HL-60/S4 treated with retinoic acid at 250 ng/mL for 4 days and 3 days (cell line): Measurements from ENCODE around the gene SEMA4C.
"Not testable (repeated sequence)": the region's sequence is repeated elsewhere in the genome, so short reads cannot be mapped to it uniquely, and the experiment has no call there.

Experiments
- in situ Hi-C: fragments of 300-500 bp; cut with MboI; formaldehyde crosslinking; loops from 2 replicates; pipeline ENCODE4 v1.7.0; 2022; ENCODE audit warnings: low sequenced_read_pairs

The SEMA4C gene

DNA sequence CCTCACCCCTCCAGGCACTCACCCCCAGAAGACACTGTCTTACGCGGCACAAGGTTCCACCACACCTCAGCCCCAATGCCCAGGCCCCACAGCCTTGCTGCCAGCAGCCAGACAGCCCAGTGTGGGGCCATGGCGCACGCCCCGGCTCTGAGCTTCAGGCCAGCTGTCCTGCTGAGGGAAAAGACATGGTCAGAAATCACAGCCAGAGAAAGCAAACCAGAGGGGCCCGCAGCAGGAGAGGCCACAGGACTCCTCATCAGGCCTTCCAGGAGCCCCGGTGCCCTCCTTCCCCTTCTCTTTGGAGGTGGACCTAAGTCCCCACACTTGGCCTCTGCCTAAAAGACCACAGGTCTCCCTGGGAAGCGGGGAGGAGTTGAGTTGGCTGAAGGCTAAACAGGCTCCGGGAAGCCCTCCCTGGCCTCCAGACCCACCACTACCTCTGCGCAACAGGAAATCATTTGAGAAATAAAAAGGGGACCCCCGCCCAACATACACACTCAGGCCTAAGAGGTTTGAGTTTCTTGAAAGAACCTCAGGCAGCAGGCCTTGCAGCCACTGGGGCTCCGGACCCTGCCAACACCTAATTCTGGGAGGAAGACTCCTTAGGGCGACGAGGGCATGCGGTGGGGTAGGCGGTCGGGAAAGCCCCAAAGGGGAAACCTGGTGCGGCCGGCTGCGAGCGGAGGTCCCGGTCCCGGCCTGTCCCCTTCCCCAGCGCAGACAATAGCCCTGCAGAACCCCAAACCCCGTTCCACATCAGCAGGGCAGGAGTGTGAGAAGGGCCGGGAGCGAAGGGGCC is 1.9 kb downstream of the SEMA4C start:
- in situ Hi-C loops = no loop called here

- in situ Hi-C loops = no loop called here
These were observed 2.7 kb downstream of the SEMA4C start for GRCh38 chr2:96866986-96867755.

GRCh38 chr2:96866586-96866985 is 3.3 kb downstream of the SEMA4C start:
- in situ Hi-C loops = no loop called here

GRCh38 chr2:96866149-96866548 is 3.7 kb downstream of the SEMA4C start:
- in situ Hi-C loops = no loop called here

DNA sequence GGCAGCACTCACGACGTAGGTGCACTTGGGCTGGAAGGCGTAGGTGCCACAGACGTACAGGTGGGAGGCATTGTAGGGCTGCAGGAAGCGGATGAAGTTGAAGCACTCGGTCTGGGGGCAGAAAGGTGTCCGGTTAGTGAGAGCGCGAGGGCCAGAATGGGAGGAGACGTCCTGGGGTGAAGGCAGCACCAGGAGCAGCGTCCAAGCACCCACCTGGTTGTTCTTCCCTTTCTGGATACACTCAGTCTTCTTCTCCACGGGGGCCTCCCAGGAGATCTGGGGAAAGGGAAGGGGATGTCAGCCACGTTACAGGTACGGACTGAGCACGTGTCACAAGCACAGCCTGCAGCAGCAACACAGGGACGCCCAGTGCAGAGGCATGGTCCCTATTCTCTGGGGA is 4.2 kb downstream of the SEMA4C start:
- in situ Hi-C loops = no loop called here

- in situ Hi-C loops = no loop called here
These were observed 5.4 kb downstream of the SEMA4C start for GRCh38 chr2:96864343-96865091.

DNA sequence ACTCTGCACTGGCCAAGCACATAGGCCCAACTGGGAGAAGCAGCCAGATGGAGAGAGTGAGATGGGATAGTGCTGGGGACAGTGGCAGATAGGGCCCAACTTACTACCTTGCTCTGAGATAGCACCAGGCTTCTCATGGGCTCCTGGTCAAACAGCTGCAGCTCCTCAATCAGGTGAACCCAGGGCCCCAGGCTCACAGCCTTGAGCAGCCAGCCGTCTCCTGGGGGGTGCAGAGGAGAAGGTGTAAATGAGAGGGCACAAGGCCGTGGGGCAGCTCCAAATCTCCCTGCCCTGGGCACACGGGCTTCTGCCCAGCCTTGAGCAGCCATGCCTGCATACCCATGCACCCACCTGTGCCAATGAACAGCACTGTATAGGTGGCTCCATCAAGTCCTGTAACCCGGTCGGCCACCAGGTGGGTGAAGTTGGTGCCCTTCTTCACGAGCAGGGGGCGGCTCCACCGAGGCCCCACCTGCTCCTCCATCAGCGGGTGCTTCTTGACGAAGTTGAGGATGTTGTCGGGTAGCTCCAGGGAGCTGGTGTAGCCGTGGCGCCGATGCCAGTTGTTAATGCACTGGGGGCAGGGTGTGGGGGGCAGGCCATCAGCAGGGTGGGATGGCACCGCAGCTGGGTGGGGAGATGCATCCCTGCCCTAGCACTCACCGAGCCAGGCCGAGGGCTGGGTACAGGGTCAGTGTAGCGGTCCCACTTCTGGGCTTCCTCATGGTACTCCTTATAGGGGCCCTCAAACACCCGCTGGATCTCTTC is 6.1 kb downstream of the SEMA4C start:
- in situ Hi-C loops = no loop called here

GRCh38 chr2:96863056-96863455 is 6.8 kb downstream of the SEMA4C start:
- in situ Hi-C loops = not testable (repeated sequence)

DNA sequence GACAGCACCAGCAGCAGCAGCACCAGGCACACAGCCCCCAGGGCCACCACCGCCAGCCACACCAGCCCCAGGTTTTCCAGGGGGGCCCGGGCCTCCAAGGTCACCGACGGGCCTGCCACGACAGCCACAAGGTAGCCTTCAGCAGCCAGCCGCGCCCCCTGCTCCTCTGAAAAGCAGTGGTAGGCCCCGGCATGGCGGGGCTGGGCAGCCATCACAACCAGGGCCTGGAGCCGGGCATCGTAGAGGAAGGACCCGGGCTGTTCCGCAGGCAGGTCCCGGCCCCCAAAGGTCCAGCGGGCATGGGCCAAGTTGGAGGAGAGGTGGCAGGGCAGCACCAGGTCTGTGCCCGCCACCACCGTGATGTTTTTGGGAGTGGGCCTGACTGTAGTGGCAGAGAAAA is 8.8 kb downstream of the SEMA4C start:
- in situ Hi-C loops = no loop called here

DNA sequence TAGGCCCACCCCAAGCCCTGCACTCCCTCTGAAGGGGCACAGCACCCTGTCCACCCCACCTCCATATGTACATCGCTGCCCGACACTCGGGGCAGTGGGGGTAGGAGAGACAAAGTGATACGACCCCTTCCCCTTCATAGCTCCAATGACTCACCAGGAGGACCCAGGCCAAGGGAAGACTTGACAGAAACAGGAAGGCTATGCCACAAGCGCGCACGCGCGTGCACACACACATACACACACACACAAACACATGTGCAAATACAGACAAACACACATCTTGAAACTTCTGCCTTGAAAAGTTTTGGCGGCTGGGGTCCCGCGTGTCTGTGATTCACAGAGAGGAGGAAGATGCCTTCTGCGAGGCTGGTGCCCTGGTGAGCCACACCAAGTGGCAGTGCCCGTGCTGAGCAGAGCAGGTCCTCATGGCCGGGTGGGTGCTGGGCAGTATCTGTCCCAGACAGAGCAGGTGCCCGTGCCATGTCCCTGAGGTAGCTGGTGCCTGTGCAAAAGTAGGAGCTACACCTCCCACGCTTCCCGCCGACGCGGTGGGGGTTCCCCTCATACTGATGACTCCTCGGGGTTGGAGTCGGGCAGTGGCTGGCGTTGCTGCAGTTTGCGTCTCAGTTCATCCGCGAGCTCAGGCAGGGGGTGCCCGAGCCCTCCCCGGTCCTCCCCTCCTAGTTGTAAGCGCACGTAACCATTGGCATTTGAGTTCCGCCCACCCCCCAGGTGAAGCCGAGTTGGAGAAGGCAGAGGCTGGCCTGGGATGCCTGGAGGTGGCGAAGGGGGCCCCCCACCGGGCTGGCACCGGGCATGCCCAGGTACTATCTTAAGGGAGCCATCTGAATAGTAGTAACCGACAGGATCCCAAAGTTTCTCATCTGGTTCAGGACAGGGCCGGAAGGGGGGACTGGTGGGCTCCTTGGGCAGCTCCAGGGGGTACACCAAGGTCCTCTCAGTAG is 9.5 kb downstream of the SEMA4C start:
- in situ Hi-C loops = no loop called here

DNA sequence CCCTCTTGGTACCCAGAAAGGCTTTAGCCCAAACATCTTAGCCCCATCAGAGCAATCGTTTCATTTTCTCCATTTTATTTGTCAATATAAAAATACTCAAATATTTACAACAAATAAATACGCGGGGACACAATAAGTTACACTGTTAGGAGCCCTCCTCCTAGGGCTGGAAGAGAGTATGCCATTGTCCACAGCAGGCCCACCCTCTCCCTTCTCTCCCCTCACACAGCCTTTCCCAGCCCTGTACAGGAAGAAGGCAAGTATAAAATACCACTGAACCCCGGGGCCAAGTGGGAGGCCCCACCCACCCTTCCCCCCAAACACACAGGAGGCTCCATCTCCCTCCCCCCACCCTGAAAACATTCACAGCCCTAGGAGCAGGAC is 10.2 kb downstream of the SEMA4C start:
- in situ Hi-C loops = loop anchor here (5.0 kb wide), 1 partner anchor 93 kb away; no protein-coding TSS in a partner anchor

- in situ Hi-C loops = loop anchor here (5.0 kb wide), 1 partner anchor 93 kb away; no protein-coding TSS in a partner anchor
These were observed 10.7 kb downstream of the SEMA4C start for GRCh38 chr2:96859099-96859649.

DNA sequence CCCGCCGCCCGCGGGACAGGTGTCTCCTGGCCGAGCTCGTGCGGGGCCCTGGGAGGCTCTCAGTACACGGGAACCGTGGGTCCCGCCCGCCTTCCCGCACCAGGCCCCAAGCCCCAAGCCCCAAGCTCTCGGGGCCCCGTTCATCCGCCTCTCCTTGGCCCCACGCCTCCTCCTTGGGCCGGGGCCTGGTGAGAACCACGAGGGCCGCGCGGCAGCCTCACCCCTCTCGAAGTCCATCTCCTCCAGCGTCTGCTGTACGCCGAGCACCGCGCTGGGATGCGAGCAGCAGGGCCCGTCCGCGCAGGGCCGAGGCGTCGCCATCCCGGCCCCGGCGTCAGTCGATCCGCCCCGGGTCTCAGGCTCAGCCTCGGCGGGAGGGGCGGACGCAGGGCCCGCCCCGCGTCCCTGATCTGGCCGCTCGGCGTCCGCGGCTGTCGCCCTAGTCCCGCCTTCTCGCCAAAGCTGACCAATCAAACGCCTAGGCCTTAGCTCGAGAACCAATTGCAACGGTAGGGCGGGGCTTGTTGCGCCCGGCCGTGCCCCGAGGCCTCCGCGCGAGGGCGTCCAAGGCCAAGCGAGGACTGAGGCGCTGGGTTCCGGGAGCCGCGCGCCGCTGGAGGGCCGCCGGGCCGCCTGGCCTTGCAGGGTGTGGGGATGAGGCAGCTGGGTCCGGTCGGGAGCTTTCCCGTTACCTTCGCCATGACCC is 12.1 kb downstream of the SEMA4C start, which contains the start of gene ANKRD39:
Gene ANKRD39 (minus strand): TSS at position 350 of the 706 bp plus-strand sequence. CDS start 29 bp downstream, at position 321.
- in situ Hi-C loops = loop anchor here (5.0 kb wide), 1 partner anchor 94 kb away; no protein-coding TSS in a partner anchor

DNA sequence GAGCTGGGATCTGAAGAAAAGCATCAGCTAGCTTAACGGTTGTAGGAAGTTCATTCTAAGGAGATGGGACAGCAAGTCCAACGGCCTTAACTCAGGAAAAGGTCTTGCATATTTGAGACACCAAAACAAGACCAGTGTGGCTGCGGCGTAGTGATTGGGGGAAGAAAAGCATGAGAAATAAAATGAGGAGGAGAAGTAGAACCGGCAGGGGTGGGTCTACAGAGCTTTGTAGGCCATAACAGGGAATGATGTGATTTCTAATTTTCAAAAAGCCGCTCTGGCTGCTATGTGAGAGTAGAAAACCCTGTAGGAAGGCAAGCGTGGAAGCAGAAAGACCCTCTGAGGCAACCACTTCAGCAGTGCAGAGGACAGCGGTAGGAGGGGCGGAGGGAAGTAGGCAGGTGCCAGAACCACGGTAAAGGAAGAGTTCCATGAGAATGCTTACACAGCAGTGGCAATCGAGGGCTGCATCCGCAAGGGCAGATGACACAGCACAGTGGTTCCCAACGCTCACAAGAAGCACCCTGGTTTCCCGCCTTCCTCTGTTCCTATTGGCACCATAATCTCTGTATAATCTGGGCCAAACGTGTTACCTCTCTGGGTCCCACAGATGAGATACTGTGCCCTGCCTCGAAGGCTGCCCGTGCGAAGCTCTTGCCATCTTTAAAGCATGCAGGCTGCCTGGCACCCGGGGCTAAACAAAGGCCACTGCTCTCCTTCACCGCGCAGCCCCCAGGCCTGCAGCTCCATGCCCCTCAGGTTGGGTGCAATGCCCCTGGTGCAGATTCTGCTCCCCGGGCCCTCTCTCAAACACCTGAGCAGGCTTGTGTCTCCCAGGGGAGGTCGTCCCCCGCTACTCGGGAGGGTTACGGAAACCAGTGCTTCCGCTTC is 12.9 kb downstream of the SEMA4C start:
- in situ Hi-C loops = loop anchor here (5.0 kb wide), 1 partner anchor 95 kb away; no protein-coding TSS in a partner anchor

- in situ Hi-C loops = no loop called here
These were observed 16.6 kb downstream of the SEMA4C start for GRCh38 chr2:96853321-96853720.

GRCh38 chr2:96852667-96853066 is 17.2 kb downstream of the SEMA4C start:
- in situ Hi-C loops = no loop called here

- in situ Hi-C loops = no loop called here
These were observed 21.6 kb downstream of the SEMA4C start for GRCh38 chr2:96848264-96848663.
